Measurements from ENCODE around the gene INPP5K.
"Not testable (repeated sequence)": the region's sequence is repeated elsewhere in the genome, so short reads cannot be mapped to it uniquely, and the experiment has no call there.

INPP5K gene

GRCh38 chr17:1546292-1546922 lies 30.0 kb upstream of the INPP5K start:
- DNase-seq (ENCODE audit: low read depth): no peak

DNA sequence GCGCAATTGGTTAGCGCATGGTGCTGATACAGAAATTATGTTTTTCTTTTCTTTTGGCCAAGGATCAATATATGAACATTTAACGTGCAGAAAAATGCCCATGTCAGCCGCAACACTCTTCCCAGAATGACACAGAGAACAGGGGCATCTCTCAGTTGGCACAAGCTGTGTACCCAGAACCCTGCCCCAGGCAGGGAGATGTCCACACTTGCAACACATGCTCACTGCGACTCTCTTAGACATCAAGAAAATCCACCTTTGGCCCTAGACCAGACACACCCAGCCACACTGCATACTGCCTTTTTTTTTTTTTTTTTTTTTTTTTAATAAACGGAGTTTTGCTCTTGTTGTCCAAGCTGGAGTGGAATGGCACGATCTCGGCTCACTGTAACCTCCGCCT lies 29.2 kb upstream of the INPP5K start:
- DNase-seq (ENCODE audit: low read depth): no peak

DNA sequence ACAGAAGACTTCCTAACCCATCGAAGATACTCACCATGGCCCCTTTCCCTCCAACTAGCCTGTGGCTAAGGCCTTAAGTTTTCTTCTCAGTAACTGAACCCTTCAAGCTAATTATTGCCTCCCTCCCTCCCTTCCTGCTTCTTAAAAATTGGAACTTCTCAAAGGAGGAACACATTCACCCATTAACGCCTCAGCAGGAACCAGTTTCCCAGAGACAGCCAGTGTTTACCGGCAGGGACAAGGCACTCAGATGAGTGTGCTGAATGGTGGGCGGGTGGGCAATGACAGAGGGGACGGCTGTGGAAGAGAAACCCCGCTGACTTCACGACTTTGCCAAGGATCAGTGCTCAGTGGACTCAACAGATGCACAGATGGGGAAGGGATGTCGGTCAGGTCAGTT lies 25.9 kb upstream of the INPP5K start:
- DNase-seq (ENCODE audit: low read depth): no peak

DNA sequence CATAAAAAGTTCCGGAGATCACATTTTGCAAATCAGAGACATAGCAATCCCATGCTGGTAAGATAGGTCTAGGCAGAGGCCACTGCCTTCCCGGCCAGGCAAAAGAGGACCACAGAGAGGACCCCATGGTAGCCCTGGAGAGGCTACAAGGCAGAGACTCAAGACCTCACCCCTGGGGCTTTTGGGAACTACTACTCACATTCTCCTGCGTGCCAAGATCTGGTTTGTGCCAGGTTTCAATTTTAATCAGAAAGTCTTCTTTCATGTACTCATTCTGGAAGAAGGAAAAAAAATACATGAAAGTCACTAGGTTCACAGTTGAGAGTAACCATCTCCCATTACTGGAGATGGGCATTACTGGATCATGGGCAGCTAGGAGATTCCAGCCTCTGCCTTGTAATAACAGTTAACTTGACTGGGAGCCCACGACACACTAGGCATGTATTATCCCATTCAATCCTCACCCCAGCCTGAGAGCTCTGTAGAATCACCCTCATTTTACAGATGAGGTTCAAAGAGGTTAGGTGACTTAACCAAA lies 25.0 kb upstream of the INPP5K start:
- no peak for DNase-seq (ENCODE audit: low read depth)

GRCh38 chr17:1539811-1540210 lies 23.4 kb upstream of the INPP5K start:
- no peak for DNase-seq (ENCODE audit: low read depth)

GRCh38 chr17:1535737-1536136 lies 19.3 kb upstream of the INPP5K start:
- no peak for DNase-seq (ENCODE audit: low read depth)

- DNase-seq (ENCODE audit: low read depth): no peak
Measured at GRCh38 chr17:1533661-1534325, 17.4 kb upstream of the INPP5K start.

DNA sequence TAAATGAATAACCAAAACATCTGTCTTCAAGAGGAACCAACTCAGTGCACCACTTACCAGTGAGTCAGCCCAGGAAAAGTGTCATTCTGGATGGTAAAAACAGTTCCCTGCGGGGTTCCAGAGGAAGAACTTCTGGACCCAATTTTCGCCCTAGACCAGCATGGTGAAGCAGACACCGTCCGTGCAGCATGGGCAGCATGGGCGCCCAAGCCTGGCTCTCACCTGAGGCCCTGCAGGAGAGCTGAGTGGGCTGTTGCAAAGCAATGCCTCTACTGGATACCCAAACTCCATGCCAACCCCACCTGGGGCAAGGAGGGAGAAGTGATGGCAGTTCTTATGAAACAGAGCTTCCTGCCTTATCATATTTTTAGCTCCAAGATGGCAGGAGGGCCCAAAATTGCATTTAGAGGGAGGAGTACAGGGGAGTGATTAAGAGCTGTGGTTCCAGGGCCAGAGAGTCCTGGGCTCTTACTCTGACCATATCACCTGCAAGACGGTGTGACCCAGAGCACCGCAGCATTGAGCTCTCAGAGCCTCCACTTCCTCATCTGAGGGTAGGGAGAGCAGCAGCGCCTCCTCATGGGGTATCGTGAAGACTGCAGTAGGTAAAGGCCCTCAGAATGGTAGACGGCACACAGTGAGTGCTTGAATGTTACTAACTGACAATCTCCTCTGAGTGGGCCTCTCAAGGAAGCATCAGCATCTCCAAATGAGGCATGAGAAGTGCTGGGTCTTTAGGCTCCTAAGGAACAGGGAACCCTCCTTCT lies 16.6 kb upstream of the INPP5K start:
- no peak for DNase-seq (ENCODE audit: low read depth)

GRCh38 chr17:1529863-1530262 lies 13.5 kb upstream of the INPP5K start:
- DNase-seq (ENCODE audit: low read depth): no peak

- not testable (repeated sequence) for DNase-seq (ENCODE audit: low read depth)
Measured at GRCh38 chr17:1526876-1527275, 10.5 kb upstream of the INPP5K start.

DNA sequence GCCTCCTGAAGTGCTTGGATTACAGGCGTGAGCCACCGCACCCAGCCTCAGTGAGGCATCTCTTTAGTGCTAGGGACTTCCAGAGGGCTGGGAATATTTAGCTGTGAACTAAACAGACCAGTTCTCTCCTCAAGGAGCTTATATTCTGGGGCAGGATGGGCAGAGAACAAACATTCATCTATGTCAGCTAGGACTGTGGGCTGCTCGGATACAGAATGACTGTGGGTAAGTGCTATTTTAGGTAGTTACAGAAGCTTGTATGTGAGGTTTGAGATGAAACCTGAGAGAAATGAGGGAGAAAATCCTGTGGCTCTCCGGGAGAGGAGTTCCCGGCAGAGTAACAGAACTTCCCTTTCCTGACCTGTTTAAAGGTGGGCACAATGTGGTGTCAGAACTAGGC lies 6.2 kb upstream of the INPP5K start:
- no peak for DNase-seq (ENCODE audit: low read depth)

DNA sequence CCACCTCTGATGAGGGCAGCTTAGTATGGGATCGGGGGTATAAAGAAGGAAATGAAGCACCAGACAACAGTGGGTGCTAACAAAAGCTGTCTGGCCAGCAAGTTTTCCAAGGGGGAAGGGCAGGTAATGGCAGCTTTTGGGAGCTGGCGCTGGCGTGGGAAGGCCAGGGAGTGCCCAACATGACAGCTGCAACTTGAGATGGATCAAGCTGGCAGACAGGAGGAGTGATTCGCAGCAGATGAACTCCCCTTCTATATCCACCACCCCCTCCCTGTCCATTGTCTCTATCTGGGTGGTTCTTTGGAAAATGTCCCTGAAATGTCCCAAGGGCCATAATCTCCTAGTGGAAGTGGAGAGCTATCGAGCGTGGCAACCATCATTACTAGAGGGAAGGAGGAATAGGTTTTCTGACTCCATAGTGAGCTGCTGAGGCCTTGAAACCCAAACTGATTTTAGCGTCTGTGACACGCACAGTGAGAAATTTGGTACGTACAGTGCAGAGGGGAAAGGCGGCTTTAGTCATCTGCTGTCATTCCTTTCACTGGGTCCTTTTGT lies 4.8 kb upstream of the INPP5K start:
- DNase-seq (ENCODE audit: low read depth): no peak

GRCh38 chr17:1519678-1520077 lies 3.3 kb upstream of the INPP5K start:
- DNase-seq (ENCODE audit: low read depth): no peak

GRCh38 chr17:1518410-1518809 lies 2.0 kb upstream of the INPP5K start:
- DNase-seq (ENCODE audit: low read depth): no peak

DNA sequence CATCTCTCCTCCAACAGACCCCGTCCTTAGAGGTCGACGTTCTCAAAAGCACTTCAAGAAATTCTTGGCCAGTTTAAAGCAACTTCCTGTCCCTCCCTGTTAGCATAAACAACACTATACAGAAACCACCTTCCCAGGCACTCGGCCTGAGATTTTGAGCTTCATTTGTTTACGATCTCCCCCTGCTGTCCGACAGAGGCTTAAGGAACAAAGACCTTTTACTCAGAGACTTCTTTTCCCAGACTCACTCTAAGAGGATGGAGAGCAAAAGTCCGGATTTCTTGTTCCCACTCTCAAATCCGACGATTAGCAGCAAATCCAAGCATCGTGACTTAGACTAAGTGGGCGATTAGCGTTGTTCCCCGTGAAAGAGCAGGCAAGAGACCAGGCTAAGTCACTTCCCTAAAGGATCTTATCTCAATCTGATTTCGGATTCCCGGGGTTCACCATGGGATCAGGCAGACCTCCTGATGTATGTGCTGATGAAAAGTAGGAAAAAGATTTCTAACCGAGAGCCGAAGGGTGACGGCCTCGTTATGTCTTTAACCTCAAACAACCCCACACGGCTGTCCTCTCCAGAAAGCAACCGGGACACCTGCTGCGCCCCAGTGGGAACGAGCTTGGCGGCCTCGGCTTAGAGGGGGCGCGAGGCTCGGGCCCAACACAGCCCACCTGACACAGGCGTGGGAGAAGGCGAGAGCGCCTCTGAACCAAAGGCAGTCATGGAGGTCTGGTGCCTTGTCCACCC lies 598 bp downstream of the INPP5K start:
- peak; percentile 79 for DNase-seq (ENCODE audit: low read depth)

- no peak for DNase-seq (ENCODE audit: low read depth)
Measured at GRCh38 chr17:1512351-1512750, 4.1 kb downstream of the INPP5K start.

DNA sequence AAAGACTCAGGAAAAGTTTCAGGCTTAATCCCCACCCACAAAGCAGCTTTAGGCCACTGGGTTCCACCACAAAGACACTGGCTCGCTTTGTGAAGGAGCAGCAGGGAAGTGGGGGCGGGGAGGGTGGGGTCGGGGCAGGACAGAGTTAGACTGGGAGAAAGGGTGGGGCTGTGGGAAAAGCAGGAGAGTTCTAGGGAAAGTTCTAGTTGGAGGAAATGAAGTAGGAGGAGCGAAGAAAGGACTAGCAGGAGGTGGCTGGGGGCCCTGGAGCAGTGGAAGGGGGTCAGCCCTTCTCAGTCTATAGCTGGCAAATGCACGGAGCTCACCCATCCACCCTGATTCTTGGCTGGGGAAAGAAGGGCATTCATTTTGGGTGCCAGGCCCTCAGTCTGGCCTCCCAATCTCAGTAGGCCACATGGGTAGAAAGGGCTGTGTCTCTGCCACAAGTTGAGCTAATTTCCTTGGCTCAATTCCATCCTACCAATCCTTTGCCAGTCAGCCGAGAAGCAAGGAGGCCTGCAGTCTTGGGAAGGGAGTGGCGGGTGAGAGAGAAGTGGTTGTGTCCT lies 4.6 kb downstream of the INPP5K start:
- DNase-seq (ENCODE audit: low read depth): peak; percentile 24

DNA sequence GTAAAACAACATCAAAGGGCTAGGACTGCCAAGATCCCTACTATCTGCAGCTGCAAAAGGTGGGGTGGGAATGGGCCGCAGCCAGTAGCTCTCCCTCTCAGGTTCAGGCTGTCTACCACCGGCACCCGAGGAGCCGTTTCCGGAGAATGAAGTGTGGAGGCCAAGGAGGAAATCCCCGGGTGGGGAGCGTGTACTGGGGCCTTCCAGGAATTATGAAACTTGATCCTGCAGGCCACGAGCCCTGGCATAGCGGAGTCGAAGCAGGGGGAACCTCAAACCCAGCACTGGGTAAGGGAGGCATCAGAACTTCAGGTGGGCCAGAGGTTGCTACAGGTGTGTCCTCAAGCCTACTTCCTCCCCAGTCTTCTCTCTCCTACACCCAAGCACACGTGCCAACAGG lies 5.1 kb downstream of the INPP5K start:
- no peak for DNase-seq (ENCODE audit: low read depth)

DNA sequence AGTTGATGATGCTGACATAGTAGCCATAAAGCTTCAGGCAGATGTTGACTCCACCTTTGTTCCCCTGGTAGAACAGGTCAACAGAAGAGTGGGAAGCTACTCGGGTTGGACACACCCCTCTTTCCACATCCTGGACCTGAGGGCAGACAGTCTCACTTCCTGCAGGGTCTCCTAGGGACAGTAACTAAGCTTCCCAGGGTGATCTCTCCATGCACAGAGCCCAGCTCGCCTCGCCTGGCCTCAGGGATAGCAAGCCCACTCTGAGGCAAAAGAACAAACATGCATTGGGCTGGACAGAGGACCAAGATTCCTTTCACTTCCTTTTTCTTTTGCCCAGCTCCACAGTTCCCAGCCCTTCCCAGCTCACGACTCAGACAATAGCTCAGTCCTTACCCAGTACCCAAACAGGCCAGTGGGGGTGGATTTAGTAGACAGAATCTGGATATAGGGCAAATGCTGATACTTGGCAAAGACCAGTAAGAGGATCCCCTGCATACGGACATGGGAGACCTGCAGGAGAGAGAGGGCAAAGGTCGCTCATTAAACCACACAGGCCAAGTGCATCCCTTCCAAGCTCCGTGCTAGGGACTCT lies 7.0 kb downstream of the INPP5K start:
- no peak for DNase-seq (ENCODE audit: low read depth)

- not testable (repeated sequence) for DNase-seq (ENCODE audit: low read depth)
Measured at GRCh38 chr17:1508709-1509108, 7.7 kb downstream of the INPP5K start.

DNA sequence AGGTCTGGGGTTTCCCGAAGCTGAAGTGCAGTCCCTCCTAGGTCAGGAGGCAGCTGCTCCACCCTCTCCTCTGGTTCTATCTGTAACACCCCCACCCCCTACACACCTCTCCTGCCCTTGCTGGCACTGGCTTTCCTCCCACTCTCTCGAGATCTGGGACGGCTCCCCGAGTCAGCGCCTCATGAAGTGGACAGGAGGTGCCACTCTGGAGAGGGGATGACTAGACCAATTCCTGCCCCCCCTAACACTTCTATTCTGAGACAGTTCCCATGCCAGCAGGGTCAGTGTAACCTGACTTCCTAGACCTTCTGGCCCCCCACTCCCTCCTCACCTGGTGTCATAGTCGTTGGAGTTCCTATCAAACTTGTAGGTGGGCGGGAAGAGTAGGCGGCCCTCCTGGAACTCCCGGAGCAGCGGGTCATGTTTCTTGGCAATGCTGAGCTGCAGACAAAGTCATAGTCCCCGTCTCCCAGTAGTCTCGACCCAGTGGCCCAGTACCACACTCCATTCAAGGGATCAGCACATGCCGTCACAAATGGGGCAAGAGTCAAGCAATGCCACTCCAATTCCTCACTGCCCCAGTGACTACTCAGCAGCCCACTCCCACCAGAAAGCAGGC lies 9.7 kb downstream of the INPP5K start:
- no peak for DNase-seq (ENCODE audit: low read depth)

All from fibroblast of the conjunctiva (primary cell).